ENCODE data around the gene PRAMEF1.

The PRAMEF1 gene

DNA sequence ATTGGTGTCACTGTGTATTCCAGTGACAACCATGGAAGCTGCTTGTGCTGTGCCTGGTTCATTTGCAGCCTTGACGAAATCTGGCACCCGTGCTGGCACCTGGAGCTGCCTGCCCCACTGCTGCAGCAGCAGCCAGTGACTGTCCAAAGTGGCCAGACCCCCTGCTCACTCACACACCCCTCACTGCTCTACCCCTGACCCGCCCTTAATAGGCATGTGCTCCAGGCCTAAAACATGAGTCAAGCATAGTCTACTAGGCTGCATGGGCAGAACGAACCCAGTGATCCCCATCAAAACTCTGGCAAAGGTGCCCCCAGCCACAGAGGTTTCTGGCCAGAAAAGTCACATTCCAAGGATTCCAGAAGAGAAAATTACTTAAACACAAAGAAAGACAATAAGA lies 7.7 kb downstream of the PRAMEF1 start:
- Histone ChIP-seq H3K36me3 (ENCODE audit: control insufficient read depth in 2 of 2, insufficient read depth in 1 of 2, low read length in 2 of 2) (no peaks in the 10 kb centered on the region), H3K4me3 (ENCODE audit: low read depth, low read length) (no peak overlapping the region), H3K9me3 (ENCODE audit: control insufficient read depth, insufficient read depth, low read depth, low read length) (no peaks in the 10 kb centered on the region), H3K27ac (ENCODE audit: extremely low read depth, low read depth, low read length) (no peak overlapping the region), H3K4me1 (ENCODE audit: control insufficient read depth, insufficient read depth, low read length) (no peaks in the 10 kb centered on the region)
- ChIA-PET POLR2A (no interaction called here), CTCF (no interaction called here)
- TF ChIP-seq, protein P1, sequence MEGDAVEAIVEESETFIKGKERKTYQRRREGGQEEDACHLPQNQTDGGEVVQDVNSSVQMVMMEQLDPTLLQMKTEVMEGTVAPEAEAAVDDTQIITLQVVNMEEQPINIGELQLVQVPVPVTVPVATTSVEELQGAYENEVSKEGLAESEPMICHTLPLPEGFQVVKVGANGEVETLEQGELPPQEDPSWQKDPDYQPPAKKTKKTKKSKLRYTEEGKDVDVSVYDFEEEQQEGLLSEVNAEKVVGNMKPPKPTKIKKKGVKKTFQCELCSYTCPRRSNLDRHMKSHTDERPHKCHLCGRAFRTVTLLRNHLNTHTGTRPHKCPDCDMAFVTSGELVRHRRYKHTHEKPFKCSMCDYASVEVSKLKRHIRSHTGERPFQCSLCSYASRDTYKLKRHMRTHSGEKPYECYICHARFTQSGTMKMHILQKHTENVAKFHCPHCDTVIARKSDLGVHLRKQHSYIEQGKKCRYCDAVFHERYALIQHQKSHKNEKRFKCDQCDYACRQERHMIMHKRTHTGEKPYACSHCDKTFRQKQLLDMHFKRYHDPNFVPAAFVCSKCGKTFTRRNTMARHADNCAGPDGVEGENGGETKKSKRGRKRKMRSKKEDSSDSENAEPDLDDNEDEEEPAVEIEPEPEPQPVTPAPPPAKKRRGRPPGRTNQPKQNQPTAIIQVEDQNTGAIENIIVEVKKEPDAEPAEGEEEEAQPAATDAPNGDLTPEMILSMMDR (tag by site-specific recombination; IDR thresholded peaks at IDR 0.05), result no peak
- TF ChIP-seq ZNF843 (tag by site-specific recombination; IDR thresholded peaks at IDR 0.05), result no peak
- no peak for TF ChIP-seq ZEB2 (tag by site-specific recombination; IDR thresholded peaks at IDR 0.05)
- no peak for TF ChIP-seq ZNF311 (tag by site-specific recombination; IDR thresholded peaks at IDR 0.05; ENCODE audit: borderline replicate concordance)
- no peak for TF ChIP-seq BCL6B (tag by site-specific recombination; IDR thresholded peaks at IDR 0.05)
- TF ChIP-seq, protein P2, sequence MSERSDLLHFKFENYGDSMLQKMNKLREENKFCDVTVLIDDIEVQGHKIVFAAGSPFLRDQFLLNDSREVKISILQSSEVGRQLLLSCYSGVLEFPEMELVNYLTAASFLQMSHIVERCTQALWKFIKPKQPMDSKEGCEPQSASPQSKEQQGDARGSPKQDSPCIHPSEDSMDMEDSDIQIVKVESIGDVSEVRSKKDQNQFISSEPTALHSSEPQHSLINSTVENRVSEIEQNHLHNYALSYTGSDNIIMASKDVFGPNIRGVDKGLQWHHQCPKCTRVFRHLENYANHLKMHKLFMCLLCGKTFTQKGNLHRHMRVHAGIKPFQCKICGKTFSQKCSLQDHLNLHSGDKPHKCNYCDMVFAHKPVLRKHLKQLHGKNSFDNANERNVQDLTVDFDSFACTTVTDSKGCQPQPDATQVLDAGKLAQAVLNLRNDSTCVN (tag by site-specific recombination; optimal IDR thresholded peaks at IDR 0.05), result no peak
- no peak for TF ChIP-seq FEZF1 (tag by site-specific recombination; IDR thresholded peaks at IDR 0.05)
- TF ChIP-seq ZNF600 (tag by site-specific recombination; IDR thresholded peaks at IDR 0.05), result no peak
- TF ChIP-seq ZNF701 (tag by site-specific recombination; IDR thresholded peaks at IDR 0.05), result no peak
- TF ChIP-seq SCRT2 (tag by site-specific recombination; IDR thresholded peaks at IDR 0.05), result no peak
- TF ChIP-seq, protein P3, sequence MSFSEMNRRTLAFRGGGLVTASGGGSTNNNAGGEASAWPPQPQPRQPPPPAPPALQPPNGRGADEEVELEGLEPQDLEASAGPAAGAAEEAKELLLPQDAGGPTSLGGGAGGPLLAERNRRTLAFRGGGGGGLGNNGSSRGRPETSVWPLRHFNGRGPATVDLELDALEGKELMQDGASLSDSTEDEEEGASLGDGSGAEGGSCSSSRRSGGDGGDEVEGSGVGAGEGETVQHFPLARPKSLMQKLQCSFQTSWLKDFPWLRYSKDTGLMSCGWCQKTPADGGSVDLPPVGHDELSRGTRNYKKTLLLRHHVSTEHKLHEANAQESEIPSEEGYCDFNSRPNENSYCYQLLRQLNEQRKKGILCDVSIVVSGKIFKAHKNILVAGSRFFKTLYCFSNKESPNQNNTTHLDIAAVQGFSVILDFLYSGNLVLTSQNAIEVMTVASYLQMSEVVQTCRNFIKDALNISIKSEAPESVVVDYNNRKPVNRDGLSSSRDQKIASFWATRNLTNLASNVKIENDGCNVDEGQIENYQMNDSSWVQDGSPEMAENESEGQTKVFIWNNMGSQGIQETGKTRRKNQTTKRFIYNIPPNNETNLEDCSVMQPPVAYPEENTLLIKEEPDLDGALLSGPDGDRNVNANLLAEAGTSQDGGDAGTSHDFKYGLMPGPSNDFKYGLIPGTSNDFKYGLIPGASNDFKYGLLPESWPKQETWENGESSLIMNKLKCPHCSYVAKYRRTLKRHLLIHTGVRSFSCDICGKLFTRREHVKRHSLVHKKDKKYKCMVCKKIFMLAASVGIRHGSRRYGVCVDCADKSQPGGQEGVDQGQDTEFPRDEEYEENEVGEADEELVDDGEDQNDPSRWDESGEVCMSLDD (tag by site-specific recombination; IDR thresholded peaks at IDR 0.05), result no peak
- TF ChIP-seq, protein P4, sequence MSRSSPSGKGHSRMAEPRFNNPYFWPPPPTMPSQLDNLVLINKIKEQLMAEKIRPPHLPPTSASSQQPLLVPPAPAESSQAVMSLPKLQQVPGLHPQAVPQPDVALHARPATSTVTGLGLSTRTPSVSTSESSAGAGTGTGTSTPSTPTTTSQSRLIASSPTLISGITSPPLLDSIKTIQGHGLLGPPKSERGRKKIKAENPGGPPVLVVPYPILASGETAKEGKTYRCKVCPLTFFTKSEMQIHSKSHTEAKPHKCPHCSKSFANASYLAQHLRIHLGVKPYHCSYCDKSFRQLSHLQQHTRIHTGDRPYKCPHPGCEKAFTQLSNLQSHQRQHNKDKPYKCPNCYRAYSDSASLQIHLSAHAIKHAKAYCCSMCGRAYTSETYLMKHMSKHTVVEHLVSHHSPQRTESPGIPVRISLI (tag by site-specific recombination; IDR thresholded peaks at IDR 0.05), result no peak
- TF ChIP-seq ZNF426 (tag by site-specific recombination; IDR thresholded peaks at IDR 0.05), result no peak
- no peak for TF ChIP-seq KLF7 (tag by site-specific recombination; IDR thresholded peaks at IDR 0.05; ENCODE audit: borderline replicate concordance)
- no peak for TF ChIP-seq ZNF571 (tag by site-specific recombination; IDR thresholded peaks at IDR 0.05)
- no peak for TF ChIP-seq ZBTB1 (tag by site-specific recombination; IDR thresholded peaks at IDR 0.05)
- no peak for TF ChIP-seq ZNF10 (tag by site-specific recombination; IDR thresholded peaks at IDR 0.05)
- TF ChIP-seq REST (tag by site-specific recombination; IDR thresholded peaks at IDR 0.05), result no peak
- no peak for TF ChIP-seq ZNF623 (tag by site-specific recombination; IDR thresholded peaks at IDR 0.05)
